ENCODE results near the gene MCEMP1. TPM values are rescaled to one million over a fixed set of nuclear protein-coding genes. Genes with fewer than 3 reads are reported as not detected.

The MCEMP1 gene
- total RNA-seq, 1 donor from 2014 or later: 0.18 TPM

DNA sequence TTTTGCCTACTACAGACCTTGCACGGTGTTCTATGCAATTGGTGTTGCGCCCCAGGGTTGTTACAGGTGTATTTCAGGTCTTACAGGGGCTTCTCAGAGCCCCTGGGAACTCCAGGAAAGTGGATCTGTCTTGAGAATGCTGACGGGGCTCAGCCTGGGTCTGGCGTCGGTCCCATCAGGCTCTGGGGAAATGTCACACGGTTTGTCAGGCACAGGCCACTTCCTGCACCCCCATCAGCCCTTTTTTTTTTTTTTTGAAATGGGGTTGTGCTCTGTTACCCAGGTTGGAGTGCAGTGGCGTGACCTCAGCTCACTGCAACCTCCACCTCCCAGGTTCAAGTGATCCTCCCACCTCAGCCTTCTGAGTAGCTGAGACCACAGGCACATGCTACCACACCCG is 41.8 kb downstream of the MCEMP1 start:
- peak; percentile 36 for ATAC-seq
- no peak for DNase-seq (ENCODE audit: low spot score)

DNA sequence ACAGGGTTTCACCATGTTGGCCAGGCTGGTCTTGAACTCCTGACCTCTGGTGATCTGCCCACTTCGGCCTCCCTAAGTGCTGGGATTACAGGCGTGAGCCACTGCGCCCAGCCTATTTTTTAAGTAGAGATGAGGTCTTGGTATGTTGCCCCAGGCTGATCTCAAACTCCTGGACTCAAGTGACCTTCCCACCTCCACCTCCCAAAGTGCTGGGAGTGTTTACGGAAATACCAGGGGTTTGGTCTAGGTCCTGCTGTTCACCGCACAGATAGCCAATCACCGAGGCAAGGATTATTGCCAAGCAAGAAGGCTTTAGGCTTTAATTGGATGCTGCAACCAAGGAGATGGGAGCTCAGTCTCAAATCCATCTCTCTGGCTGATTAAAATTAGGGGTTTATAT is 43.5 kb downstream of the MCEMP1 start:
- ATAC-seq: no peak
- DNase-seq (ENCODE audit: low spot score): no peak

DNA sequence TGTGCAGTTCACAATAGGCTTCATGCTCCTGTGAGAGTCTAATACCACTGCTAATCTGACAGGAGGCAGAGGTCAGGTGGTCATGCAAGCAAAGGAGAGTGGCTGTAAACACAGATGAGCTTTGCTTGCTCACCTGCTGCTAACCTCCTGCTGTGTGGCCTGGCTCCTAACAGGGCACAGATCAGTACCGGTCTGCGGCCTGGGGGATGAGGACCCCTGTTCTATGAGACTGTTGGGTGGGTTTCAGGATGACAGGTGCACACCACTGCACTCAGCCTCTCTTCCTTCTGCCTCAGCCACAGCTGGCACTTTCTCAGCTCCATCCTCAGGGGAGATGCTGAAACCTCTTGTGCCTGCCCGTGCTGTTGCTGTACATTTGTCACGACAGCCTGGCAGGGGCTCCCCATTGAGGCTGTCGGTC is 45.4 kb downstream of the MCEMP1 start:
- ATAC-seq (no peak), DNase-seq (ENCODE audit: low spot score) (no peak)

DNA sequence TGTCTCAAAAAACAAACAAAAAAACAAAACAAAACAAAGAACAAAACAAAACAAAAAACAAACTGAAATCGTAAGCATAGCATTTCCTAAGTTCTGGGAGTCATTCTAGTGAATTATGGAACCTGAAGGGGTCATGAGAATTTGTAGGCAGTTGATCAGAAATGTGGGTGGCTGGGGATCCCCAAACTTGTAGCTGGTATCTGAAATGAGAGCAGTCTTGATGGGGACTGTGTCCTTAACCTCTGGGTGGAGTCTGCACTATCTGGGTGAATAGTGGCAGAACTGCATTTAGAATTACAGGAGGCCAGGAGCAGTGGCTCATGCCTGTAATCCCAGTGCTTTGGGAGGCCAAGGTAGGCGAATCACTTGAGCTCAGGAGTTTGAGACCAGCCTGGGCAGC is 48.9 kb downstream of the MCEMP1 start:
- no peak for ATAC-seq
- DNase-seq (ENCODE audit: low spot score): no peak

DNA sequence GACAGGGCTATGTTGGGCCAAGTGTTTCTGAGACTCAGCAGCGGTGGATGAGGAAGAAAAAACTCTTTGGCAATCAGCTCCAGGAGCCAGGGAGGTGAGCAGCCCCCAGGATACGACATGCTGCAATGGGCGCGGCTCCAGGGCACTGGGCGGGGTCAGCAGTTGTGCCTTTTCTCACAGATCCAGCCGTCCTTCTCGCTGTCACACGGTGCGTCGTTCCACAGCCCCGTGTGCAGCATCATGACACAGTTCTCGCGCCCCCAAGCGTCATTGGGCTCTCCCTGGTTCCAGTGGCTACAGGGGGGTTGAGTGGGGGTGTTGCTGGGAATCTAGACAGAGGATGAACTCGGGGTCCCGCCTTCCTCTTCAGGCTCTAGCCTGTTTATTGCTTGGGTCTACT is 52.3 kb downstream of the MCEMP1 start:
- DNase-seq (ENCODE audit: low spot score) (no peak), ATAC-seq (no peak)

Other genes starting within 250 kb of the MCEMP1 start
- 16.5 TPM for gene PEX11G, start 188.1 kb upstream of the MCEMP1 start, total RNA-seq
- gene ZNF358, start 161.0 kb upstream of the MCEMP1 start, total RNA-seq: 31.3 TPM
- 25.7 TPM for gene MCOLN1, start 154.5 kb upstream of the MCEMP1 start, total RNA-seq
- gene PNPLA6, start 141.4 kb upstream of the MCEMP1 start, total RNA-seq: 57.9 TPM
- 40.8 TPM for gene CAMSAP3, start 81.2 kb upstream of the MCEMP1 start, total RNA-seq
- 21.2 TPM for gene XAB2, start 47.5 kb upstream of the MCEMP1 start, total RNA-seq
- gene PET100, start 47.3 kb upstream of the MCEMP1 start, total RNA-seq: 75.6 TPM
- 1.7 TPM for gene PCP2, start 43.4 kb upstream of the MCEMP1 start, total RNA-seq
- 48.0 TPM for gene STXBP2, start 40.0 kb upstream of the MCEMP1 start, total RNA-seq
- gene RETN, start 8.0 kb upstream of the MCEMP1 start, total RNA-seq: not detected
- gene TRAPPC5, start 3.7 kb downstream of the MCEMP1 start, total RNA-seq: 53.7 TPM
- gene FCER2, start 25.0 kb downstream of the MCEMP1 start, total RNA-seq: 0.45 TPM
- gene CLEC4G, start 55.0 kb downstream of the MCEMP1 start, total RNA-seq: 34.3 TPM
- gene CD209, start 70.4 kb downstream of the MCEMP1 start, total RNA-seq: 1.2 TPM
- gene CLEC4M, start 86.2 kb downstream of the MCEMP1 start, total RNA-seq: 13.2 TPM
- 4.8 TPM for gene EVI5L, start 153.1 kb downstream of the MCEMP1 start, total RNA-seq
- 0.15 TPM for gene PRR36, start 197.3 kb downstream of the MCEMP1 start, total RNA-seq
- gene LRRC8E, start 211.4 kb downstream of the MCEMP1 start, total RNA-seq: 4.3 TPM
- gene MAP2K7, start 226.8 kb downstream of the MCEMP1 start, total RNA-seq: 20.8 TPM
- gene TGFBR3L, start 237.7 kb downstream of the MCEMP1 start, total RNA-seq: 3.4 TPM
- gene SNAPC2, start 243.2 kb downstream of the MCEMP1 start, total RNA-seq: 4.1 TPM
- not detected for gene CTXN1, start 249.0 kb downstream of the MCEMP1 start, total RNA-seq

Measured in left lobe of liver (tissue), 2 donors.